Measurements from ENCODE around the gene SPECC1L.

SPECC1L gene

DNA sequence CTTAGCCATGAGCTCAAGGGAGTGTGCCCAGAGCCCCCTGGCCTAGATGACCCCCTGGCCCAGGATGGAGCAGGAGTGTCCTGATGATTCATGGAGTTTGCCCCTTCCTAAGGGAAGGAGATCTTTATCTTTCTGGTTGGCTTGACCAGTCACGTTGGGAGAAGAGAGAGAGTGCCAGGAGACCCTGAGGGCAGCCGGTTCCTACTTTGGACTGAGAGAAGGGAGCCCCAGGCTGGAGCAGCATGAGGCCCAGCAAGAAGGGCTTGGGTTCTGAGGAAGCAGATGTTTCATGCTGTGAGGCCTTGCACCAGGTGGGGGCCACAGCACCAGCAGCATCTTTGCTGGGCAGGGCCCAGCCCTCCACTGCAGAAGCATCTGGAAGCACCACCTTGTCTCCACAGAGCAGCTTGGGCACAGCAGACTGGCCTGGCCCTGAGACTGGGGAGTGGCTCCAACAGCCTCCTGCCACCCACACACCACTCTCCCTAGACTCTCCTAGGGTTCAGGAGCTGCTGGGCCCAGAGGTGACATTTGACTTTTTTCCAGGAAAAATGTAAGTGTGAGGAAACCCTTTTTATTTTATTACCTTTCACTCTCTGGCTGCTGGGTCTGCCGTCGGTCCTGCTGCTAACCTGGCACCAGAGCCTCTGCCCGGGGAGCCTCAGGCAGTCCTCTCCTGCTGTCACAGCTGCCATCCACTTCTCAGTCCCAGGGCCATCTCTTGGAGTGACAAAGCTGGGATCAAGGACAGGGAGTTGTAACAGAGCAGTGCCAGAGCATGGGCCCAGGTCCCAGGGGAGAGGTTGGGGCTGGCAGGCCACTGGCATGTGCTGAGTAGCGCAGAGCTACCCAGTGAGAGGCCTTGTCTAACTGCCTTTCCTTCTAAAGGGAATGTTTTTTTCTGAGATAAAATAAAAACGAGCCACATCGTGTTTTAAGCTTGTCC is 171.0 kb downstream of the SPECC1L start:
- peak; percentile 48 for DNase-seq (ENCODE audit: low spot score)

DNA sequence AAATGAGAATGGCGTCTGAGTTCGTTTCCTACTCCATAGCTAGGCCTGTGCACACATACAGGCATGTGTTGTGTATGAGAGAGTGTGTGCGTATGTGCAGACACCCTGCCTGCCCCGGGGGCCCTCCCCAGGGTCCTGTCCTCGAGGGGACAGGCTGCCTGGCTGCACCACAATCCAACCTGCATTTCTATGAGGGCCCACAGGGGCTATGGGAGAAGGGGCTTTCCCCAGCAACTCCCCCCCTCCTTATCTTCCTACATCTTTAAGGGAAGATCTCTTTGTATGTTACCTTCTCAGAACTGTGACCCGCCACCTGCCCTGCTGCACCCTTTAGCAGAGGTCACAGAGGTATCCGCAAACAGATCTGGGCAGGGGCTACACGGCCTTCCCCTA is 171.7 kb downstream of the SPECC1L start:
- DNase-seq (ENCODE audit: low spot score): no peak

DNA sequence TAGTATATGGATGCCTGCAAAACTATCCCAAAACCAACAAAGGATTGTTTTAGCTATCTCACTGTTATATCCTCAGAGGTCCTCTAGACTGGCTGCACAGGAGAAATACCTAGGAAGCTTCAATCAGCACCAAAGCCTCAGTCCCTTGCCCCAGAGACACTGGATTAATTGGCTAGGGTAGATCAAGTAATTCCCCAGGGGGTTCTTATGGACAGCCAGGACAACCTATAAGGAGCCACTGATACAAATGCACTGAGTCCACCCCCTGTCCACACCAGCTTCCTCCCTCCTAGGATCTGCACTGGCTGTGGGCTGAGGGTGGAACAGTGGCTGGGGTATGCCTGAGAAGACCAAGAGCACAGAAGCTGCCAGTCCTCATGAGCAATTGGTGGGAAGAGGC is 173.0 kb downstream of the SPECC1L start:
- DNase-seq (ENCODE audit: low spot score): no peak

DNA sequence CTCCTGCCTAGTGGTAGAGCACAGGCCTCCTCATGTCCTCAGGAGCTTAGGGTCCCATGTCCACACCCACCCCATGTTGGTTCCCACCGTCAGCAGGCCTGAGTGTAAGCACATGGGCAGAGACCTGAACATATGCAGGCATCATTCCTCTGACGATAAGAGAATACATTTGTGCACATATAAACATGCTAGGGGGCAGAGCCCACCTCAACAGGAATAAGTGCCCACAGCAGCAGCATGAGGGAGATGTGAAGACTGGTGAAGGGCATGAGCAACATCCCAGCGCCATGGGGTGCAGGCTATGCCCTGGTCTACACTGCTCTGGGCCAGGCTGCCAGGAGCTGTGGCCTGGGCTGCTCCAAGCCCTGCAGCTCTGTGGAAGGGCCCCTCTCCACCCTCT is 173.6 kb downstream of the SPECC1L start:
- DNase-seq (ENCODE audit: low spot score): no peak

DNA sequence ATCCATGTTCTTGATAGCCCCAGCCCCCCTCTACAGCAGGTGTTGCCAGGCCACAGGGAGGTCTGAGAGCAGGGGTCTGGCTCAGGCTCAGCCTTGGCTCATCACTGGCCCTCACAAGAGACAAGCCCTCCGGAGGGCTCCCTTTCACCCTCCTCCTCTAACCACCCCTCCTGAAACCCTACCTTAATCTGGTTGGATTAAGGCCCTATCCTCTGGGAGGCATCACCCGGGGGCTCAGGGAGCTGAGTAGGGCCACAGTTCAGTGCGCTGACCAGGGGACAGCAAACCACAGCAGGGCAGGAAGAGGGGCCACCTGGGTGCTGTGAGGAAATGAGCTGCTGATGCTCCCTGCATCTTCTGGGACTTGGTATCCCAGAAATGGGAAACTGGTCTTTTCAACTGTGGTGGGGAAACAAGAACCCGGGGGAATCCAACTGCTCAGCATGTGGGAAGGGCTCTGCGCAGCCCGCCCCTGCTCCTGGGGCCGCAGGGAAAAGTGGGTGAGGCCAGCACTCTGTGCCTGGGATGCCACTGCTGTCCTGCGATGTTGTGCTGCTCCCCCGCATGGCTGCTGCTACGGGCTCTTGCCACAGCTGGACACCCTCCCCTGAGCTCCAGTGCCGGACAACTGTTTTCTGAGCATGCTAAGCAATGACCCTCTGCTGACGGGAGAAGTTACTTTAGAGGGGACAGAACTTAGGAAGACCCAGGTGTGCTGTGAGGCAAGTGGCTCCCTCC is 174.3 kb downstream of the SPECC1L start:
- DNase-seq (ENCODE audit: low spot score): no peak

DNA sequence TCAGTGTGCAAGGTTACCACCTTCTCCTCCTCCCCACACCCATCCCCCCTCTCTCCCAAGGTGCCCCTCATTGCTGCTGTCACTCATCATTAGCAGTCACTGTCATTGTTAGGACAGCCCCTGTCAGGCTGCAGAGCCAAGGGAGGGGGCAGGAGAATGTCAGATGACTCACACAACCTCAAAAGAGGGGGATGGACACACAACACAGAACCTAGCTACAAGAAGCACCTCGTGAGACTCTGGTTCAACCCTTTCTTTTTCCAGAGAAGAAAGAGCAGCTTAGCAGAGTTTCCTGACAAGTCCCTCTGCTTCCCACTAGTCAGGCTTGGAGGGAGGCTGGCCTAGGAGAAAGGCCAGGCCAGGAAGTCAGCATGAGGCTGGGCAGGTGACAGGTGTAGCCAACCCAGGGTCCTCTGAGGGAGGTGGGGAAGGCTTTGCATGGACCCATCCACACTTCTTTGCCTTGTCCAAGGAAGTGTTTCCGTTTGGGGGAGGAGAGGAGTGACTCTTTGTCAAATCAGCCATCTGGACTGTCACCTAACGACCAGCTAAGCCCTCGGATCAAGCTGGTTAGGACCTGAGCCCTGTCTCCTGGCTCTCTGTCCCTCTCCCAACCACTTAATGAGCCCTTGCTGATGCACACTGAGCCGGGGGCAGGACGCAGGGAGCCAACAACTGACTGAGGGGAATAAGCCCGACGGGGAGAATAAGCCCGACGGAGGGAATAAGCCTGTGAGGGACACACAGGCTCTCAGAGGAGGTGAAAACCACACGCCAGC is 175.0 kb downstream of the SPECC1L start:
- DNase-seq (ENCODE audit: low spot score): peak; percentile 47

DNA sequence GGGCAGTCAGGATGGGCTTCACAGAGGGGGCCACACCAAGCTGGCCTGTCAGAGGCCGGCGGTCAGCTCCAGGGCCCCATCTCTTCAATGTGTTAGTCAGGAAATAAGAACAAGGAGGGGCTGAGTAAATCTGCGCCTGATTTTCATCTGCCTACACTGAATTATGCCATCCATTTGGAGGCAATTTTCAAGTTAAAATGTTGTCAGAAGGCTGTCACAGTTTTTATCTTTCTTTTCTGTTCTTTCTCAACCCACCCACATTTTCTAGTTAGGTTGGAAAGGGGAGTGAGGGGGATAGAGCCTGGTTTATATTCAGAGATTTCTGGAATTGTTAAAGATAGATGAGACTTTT is 175.6 kb downstream of the SPECC1L start:
- no peak for DNase-seq (ENCODE audit: low spot score)

DNA sequence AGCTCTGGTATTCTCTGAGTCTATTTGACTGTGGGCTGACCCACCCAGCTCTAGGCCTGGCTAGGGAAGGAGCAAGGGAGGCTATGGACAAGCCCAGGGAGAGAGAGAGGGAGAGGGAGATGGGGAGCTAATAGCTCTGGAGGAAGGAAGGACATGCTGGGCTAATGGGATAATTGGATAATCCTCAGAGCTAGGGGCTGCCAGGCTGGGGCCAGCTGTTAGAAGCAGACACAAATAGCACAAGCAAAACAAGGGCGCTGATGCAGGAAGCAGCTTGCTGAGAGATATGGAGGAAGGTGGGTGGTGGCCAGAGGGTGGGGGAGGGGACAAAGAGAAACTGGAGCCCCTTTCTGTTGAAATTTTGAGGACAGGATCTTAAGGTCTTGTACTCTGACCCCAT is 180.0 kb downstream of the SPECC1L start:
- peak; percentile 97 for DNase-seq (ENCODE audit: low spot score)

DNA sequence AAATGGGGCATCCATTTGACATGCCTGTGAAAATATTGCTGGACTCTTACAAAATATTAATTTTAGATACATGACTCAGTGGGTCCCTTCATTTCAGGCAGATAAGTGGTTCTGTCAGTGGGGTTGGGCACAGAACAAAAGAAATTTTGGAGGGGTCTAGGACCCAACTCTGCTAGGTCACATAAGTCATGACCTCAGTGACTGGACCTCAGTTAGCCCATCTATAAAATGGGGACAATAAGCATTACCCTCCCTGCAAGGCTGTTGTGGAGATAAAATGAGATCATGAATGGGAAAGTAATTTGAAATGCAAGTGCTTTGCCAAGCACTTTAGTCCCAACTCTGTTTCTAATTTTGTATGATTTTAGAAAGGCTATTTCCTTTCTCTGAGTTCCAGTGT is 180.5 kb downstream of the SPECC1L start:
- no peak for DNase-seq (ENCODE audit: low spot score)

DNA sequence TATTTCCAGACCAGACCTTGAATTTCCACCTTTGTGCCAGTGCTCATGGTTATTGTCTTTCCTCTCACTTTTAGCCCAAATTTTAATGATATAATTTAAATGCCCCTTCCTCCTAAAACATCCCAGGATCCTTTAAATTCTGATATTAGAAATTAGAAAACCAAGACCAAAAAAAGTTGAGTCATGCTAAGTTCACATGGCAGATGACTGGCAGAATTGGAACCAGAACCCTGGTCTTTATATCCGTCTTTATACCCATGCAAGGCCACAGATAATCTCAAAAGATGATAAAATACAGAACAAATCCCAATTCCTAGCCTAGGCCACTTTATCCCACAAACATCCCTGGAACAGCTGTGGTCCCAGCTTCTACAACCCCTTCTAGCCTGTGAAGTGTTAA is 183.2 kb downstream of the SPECC1L start:
- DNase-seq (ENCODE audit: low spot score): no peak

DNA sequence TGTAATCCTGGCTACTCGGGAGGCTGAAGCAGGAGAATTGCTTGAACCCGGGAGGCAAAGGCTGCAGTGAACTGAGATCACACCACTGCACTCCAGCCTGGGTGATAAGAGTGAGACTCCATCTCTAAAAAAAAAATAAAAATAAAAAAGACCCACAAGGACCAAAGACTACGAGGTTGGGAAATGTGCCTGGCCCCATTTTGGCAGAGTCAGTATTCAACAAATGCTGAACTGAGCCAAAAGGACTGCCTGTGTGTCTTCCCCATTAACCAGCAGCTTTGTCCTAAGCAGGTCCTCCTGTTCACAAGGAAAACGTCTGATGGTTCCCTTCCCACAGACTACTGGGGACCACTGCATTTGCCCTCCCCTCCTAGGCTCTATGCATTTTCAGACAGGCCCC is 184.4 kb downstream of the SPECC1L start:
- no peak for DNase-seq (ENCODE audit: low spot score)

DNA sequence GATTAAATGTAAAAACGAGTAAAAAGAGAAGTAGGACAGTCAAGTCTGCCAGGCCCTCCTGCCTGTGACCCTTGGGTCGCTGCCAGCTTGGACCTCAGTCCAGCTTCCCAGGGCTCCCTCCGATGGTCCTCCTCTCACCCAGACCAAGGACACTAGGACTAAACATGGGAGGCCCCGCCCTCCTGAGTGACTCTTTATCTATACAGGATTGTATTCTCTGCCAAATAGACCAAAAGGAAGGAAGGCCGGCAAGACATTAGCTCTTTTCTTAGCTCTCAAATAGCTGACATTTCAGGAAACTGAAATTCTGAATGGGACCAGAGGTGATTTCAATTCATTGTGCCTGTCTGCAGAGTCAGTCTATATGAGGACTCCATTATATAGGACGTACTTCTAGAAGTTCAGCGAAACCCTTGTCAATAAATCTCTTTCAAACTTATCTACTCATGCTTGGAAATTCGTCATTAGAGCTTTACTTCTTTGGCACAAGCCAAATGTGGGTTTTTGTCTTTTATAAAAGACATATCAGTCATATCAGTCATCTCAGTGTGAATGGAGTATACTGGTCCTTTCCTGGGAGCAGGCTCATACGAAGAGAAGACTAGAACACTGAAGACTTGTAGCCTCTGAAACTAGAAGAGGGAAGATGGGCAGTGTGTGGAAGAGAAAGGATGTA is 185.3 kb downstream of the SPECC1L start:
- DNase-seq (ENCODE audit: low spot score): no peak

DNA sequence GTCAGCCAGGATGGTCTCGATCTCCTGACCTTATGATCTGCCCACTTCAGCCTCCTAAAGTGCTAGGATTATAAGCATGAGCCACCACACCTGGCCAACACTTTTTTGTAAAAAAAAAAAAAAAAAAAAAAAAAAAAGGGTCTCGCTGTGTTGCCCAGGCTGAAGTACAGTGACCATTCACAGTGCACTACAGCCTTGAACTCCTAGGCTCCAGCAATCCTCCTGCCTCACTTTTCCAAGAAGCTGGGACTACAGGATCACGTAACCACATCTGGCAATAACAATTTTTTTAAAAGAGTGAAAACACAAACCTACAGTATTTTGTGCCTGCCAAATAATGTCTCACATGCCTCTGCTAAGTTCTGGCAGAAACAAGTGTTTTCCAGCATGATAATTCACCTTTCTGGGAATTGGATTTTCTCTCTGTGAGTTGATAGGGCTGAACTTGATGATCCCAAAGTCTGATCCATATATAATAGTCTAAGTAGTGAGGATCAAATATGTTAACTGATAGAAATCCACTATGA is 187.3 kb downstream of the SPECC1L start:
- no peak for DNase-seq (ENCODE audit: low spot score)

DNA sequence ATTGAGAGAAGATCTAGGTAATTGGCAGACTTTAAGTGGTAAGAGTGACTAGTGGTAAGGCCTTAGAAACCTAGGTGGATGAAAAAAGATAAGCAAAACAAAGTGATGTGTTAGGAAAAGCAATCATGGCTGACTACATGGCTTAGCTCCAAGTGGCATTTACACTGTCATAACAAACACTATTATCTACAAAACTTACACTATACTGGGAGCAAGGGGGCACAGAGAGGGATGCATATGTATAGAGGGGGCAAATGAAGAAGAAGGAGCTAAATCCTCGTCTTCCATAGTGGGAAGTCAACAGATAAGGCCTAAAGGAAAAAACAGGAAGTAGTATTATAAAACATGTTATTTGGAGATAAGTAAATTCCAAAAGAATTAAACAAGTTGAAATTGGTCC is 189.3 kb downstream of the SPECC1L start:
- DNase-seq (ENCODE audit: low spot score): no peak

DNA sequence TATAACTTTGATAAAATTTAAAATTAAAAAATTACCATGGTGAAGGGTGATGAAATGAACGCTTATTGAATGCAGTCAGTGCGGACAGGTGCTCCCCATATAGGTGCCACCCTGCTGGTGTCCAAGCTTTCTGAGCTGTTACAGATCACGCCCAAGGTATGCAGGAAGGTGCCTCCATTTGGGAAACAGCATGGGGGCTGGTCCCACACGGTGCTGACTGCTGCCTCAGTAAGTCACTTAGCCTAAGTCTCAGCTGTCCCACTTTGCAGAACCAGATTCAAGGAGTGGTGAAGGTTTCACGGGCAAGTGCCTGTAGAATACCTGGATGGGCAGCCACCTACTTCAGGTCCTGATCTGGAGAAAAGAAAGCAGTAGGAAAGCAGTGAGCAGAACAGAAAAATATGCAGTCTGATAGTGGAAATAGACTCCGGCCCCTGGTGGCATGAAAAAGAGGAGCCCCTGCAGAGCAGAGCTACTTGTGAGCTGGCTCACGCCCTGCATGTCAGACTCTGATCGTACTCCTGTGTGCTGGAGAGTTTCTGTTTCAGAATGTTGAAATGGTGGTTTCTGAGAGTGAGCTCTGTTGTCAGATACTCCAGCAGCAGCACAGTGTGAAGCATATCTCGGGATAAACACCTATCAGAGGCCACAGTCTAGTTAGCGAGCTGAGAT is 189.9 kb downstream of the SPECC1L start:
- no peak for DNase-seq (ENCODE audit: low spot score)

DNA sequence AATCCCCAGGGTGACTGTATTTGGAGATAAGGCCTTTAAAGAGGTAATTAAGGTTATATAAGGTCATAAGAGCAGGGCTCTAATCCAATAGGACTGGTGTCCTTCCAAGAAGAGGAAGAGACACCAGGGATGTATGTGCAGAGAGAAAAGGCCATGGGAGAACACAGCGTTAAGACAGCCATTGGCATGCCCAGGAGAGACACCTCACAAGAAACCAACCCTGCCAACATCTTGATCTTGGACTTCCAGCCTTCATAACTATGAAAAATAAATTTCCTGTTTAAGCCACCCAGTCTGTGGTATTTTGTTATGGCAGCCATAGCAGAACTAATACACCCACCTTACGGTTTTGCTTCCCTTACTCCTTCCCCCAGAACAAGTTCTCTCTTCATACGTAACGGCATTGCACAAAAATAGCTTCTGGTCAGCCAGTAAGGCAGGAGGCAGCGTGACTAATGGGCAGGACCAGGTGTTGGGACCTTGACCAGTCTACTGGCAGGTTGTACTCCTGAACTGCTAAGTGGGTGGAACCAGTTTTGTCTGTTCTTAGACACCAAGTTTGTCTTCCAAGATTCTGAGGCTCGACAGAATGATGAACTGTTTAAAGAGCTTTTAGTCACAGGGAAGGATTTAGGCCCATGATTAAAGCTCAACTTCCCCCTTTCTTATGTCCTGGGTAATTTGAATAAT is 192.6 kb downstream of the SPECC1L start:
- no peak for DNase-seq (ENCODE audit: low spot score)

DNA sequence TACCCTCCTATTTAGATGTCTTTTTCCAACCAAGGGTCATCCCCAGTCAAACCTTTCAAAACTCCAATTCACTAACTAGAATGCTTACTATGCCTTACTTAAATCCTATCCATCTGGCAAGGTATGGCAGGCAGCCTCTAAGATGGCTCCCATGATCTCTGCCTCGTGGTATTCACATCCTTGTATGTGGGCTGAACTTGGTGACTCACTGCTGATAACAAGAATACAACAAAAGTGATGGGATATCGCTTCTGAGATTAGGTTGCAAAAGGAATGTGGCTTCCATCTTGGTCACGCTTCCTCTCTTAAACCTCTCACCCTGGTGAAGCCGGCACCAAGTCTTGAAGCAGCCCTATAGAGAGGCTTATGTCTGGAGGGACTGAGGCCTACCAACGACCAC is 194.9 kb downstream of the SPECC1L start:
- DNase-seq (ENCODE audit: low spot score): no peak

DNA sequence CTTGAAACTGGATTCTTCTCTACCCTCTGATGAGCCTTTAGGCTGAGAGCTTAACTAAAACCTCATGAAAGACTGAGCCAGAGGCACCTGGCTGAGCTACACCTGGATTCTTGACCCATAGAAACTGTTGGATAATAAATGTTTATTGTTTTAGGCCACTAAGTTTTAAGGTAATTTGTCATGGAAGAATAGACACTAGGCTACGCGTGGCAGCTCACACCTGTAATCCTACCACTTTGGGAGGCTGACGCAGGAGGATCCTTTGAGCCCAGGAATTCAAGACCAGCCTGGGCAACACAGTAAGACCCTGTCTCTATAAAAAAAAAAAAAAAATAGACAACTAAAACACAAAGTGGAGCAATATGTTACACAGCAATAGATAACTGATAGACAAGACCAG is 195.3 kb downstream of the SPECC1L start:
- no peak for DNase-seq (ENCODE audit: low spot score)

DNA sequence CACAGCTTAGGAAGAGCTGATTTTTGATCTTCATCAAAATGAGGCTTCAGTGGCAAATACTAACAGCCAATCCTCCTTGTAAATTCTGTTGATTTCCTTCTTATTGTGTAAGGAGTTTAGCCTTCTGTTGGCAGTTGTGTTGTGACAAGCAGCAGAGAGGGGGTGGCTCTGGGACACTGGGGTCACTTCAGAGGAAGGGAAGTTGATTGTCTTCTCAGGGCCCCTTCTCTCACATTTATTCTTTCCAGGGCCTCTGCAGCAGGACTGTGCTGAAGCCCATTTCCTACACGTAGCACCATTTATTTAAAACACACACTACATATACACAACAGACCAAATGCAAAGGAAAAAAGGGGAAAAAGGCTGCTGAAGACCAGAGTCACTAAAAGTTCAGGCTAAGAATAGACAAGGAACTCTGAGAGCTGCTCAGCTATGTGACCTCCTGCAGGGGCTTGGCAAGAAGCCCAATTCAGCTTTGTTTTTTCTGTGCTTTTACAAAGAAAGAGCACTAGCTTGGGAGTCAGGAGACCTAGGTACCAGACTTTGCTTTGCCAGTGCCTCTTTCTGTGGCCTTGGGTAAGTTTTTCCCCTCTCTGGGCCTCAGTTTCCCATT is 196.2 kb downstream of the SPECC1L start:
- no peak for DNase-seq (ENCODE audit: low spot score)

DNA sequence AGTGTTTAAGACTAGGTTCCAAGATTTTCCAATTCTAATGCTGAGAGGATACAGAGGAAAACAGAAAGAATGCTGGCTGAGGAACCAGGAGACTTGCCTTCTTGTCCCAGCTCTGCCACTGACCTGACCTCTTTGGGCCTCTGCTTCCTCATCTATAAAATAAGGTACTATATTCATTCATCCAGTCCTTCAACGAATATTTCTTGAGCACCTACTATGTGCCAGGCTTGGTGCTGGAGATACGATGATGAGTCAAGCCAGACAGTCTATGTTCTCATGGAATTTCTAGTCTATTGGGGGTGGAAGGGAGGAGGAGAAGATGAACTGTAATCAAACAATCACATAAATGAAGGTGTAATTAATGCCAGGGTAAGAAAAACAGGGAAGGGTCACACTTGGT is 196.7 kb downstream of the SPECC1L start:
- DNase-seq (ENCODE audit: low spot score): no peak
